ENCODE results near the gene ATOH8. TPM values are rescaled to one million over a fixed set of nuclear protein-coding genes. Genes with fewer than 3 reads are reported as not detected.

Gene ATOH8
- total and polyA plus RNA-seq, 2 donors (not counting 3 experiments of a cell fraction or from before 2014, with no cell fraction given), result 10.3 to 12.8 TPM

- POLR2A ChIA-PET, result no interaction called here
- Histone ChIP-seq H3K9me3 (replicated peaks; ENCODE audit: control insufficient read depth, insufficient read depth, low read length) (no peaks in the 10 kb centered on the region), H3K4me3 (replicated peaks in 1 of 3; ENCODE audit: insufficient read depth in 1 of 3, low read depth in 1 of 3, low read length in 3 of 3) (no peak overlapping the region), H3K27ac (ENCODE audit: insufficient read depth, low read depth, low read length) (peak overlapping the region; percentile 97), H3K27me3 (ENCODE audit: control insufficient read depth in 2 of 2, insufficient read depth in 2 of 2, low read length in 2 of 2) (no peaks in the 10 kb centered on the region), H3K9me1 (replicated peaks; ENCODE audit: control insufficient read depth, extremely low read depth, insufficient read depth, low read length) (no peaks in the 10 kb centered on the region), H3K4me2 (ENCODE audit: insufficient read depth, low read length) (peak overlapping the region; percentile 0), H3K79me2 (ENCODE audit: control insufficient read depth, insufficient read depth, low read length) (no peaks in the 10 kb centered on the region), H3K36me3 (ENCODE audit: control insufficient read depth in 2 of 2, extremely low read depth in 1 of 2, insufficient read depth in 2 of 2, low read length in 2 of 2) (no peaks in the 10 kb centered on the region), H2AFZ (ENCODE audit: low read depth, low read length) (no peak overlapping the region), H4K20me1 (replicated peaks; ENCODE audit: control insufficient read depth, extremely low read depth, insufficient read depth, low read length) (no peaks in the 10 kb centered on the region), H3K4me1 (ENCODE audit: control insufficient read depth, extremely low read depth, insufficient read depth, low read length) (peaks cover 30% of the 10 kb centered on the region), H3K9ac (replicated peaks; ENCODE audit: extremely low read depth, insufficient read depth, low read length) (no peak overlapping the region)
- intact Hi-C loops (cut with micrococcal nuclease) (no loop called here), dilution Hi-C loops (cut with MboI; ENCODE audit: extremely low pct_ligation_motif_present, low sequenced_read_pairs) (no loop called here)
- FAIRE-seq (peak; percentile 49), DNase-seq (ENCODE audit: low read depth, low spot score) (no peak)
- CTCF ChIA-PET, result interaction anchor here (0.6 to 2.4 kb wide), 5 partner anchors 15 to 418 kb away, joined by 3 to 15 read pairs (median 5); no protein-coding TSS in a partner anchor
- no TSS peak for BruUV-seq (replicated peaks)
- TF ChIP-seq FOS (IDR thresholded peaks at IDR 0.05; ENCODE audit: borderline replicate concordance, insufficient read depth, low read length) (no peak), JUN (IDR thresholded peaks at IDR 0.05; ENCODE audit: borderline replicate concordance, insufficient read depth, insufficient read length, low read depth) (no peak), POLR2A (IDR thresholded peaks at IDR 0.05; ENCODE audit: low read depth, low read length) (no peak), POLR2AphosphoS5 (IDR thresholded peaks at IDR 0.05; ENCODE audit: insufficient read depth, low read depth, low read length) (no peak), GATA2 (IDR thresholded peaks at IDR 0.05; ENCODE audit: insufficient read depth, insufficient read length, low read depth, low read length) (no peak), MAX (IDR thresholded peaks at IDR 0.05; ENCODE audit: insufficient read depth, insufficient read length) (no peak), MYC (IDR thresholded peaks at IDR 0.05; ENCODE audit: low read depth, low read length) (no peak), CTCF (IDR thresholded peaks at IDR 0.05; ENCODE audit: extremely low read depth in 1 of 2, insufficient read depth in 1 of 2, low read depth in 1 of 2, low read length in 2 of 2) (no peak), EZH2 (IDR thresholded peaks at IDR 0.05; ENCODE audit: borderline replicate concordance, low read depth, low read length, severe bottlenecking) (no peak)
Measured at GRCh38 chr2:85744055-85744454, 9.7 kb upstream of the ATOH8 start.

Measured in endothelial cell of umbilical vein (primary cell).